Fibroblast of villous mesenchyme (primary cell): ENCODE results near the gene ZNF532. TPM values are rescaled to one million over a fixed set of nuclear protein-coding genes. Genes with fewer than 3 reads are reported as not detected.

Source experiments
- DNase-seq: peaks from one replicate; pipeline ENCODE4 v3.0.0-alpha.2; 2010; ENCODE audit warnings: low read depth
- H3K4me3 ChIP-seq: 2 replicates; pipeline ENCODE4 v1.5.1; 2011; ENCODE audit warnings: low read depth, mild to moderate bottlenecking, low read length
- total RNA-seq: library from RNA; depleted of rRNA; stranded (reverse); fragments of >200 nt; gene quantifications from 2 replicates; pipeline ENCODE4 v1.2.3, GENCODE V29; 2012
- TF ChIP-seq, protein P1 (sequence below): IDR thresholded peaks from 2 replicates; pipeline ENCODE4 v1.5.1; 2012; ENCODE audit warnings: low read depth, mild to moderate bottlenecking, low read length; ENCODE audit not compliant: insufficient read depth

ZNF532 gene
- total RNA-seq, 1 donor, result 45.8 TPM

DNA sequence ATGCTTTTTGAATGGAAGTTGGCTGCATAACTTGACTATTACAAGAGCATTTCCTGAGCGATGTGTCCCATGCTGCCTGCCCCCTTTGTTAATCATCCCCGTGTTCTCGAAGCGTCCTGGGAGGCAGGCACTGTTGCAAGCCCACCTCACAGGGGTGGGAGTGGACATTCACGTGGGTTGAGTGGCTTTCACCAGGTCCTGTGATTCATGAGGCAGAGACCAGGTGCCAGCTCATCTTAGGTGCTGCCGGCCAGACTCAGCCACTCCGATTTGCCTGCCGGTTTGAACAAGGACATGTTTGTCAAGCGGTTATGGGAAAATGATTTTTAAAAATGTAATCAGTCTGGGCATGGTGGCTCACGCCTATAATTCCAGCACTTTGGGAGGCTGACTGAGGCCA lies 112.5 kb downstream of the ZNF532 start:
- TF ChIP-seq, protein P1, sequence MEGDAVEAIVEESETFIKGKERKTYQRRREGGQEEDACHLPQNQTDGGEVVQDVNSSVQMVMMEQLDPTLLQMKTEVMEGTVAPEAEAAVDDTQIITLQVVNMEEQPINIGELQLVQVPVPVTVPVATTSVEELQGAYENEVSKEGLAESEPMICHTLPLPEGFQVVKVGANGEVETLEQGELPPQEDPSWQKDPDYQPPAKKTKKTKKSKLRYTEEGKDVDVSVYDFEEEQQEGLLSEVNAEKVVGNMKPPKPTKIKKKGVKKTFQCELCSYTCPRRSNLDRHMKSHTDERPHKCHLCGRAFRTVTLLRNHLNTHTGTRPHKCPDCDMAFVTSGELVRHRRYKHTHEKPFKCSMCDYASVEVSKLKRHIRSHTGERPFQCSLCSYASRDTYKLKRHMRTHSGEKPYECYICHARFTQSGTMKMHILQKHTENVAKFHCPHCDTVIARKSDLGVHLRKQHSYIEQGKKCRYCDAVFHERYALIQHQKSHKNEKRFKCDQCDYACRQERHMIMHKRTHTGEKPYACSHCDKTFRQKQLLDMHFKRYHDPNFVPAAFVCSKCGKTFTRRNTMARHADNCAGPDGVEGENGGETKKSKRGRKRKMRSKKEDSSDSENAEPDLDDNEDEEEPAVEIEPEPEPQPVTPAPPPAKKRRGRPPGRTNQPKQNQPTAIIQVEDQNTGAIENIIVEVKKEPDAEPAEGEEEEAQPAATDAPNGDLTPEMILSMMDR, result no peak
- H3K4me3 ChIP-seq, result no peak overlapping the region
- DNase-seq, result no peak

DNA sequence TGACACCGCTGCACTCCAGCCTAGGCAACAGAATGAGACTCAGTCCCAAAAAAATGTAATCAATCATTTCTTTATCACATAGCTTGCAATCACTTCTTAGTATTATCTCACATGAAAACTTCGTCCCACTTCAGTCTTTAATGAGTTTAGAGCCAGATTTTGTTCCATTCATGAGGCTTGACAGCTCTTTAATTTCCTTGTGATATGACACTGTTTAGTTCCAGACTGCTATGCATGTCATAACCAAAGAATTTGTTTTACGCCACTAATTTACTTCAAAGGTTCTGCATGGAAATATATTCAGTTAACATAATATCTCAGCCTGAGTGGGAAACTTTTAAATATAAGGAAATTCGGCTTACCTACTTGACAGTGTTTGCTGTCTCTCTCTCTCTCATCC lies 113.1 kb downstream of the ZNF532 start:
- TF ChIP-seq, protein P1, result no peak
- no peak overlapping the region for H3K4me3 ChIP-seq
- peak; percentile 59 for DNase-seq

- DNase-seq, result no peak
- no peak overlapping the region for H3K4me3 ChIP-seq
- TF ChIP-seq, protein P1, result no peak
These were observed 114.2 kb downstream of the ZNF532 start for GRCh38 chr18:58978916-58979315.

GRCh38 chr18:58979615-58980014 lies 114.9 kb downstream of the ZNF532 start:
- DNase-seq, result no peak

DNA sequence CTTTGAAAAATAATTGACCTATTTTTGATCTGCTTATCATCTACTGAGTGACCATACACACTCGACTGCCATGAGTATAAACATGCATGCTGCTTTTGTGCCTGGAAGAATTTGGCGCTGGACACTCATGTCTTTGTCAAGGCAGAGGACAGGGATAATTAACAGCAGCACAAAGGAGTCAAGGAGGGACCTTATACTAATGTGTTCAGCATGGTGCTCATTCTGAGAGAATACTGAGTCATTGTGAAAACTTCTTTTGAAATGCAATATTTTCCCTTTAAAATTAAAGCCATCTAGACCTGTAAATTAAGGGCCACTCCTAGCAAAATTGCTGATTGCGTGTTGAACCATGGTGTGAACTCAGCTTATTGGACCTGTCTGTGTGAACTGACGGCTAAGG lies 116.3 kb downstream of the ZNF532 start:
- TF ChIP-seq, protein P1, result no peak
- DNase-seq, result no peak

More at GRCh38 chr18:58979615-58980014, 114.9 kb downstream of the ZNF532 start:
- H3K4me3 ChIP-seq, result no peak overlapping the region
- TF ChIP-seq, protein P1, result no peak

GRCh38 chr18:58983260-58984155 lies 118.8 kb downstream of the ZNF532 start:
- no peak for DNase-seq
- no peak overlapping the region for H3K4me3 ChIP-seq
- TF ChIP-seq, protein P1, result no peak

More for the DNA sequence above, 116.3 kb downstream of the ZNF532 start:
- H3K4me3 ChIP-seq, result no peak overlapping the region
